ENCODE measurements around the gene GPC3. TPM values are rescaled to one million over a fixed set of nuclear protein-coding genes. Genes with fewer than 3 reads are reported as not detected.
"Not testable (repeated sequence)": the region's sequence is repeated elsewhere in the genome, so short reads cannot be mapped to it uniquely, and the experiment has no call there.

The GPC3 gene
- total and polyA plus RNA-seq, 3 experiments from 2014 or later: not detected

GRCh38 chrX:133720269-133720668, 265.1 kb downstream of the GPC3 start:
- H3K27ac Mint-ChIP-seq; H3K9me3 ChIP-seq (ENCODE audit: low read length); POLR2A ChIA-PET; H3K4me1 Mint-ChIP-seq; H3K4me1 ChIP-seq (ENCODE audit: insufficient read depth, low read length); H3K27ac ChIP-seq (ENCODE audit: low read depth, low read length); H3K9me3 Mint-ChIP-seq; H3K4me3 Mint-ChIP-seq; H3K4me3 ChIP-seq (ENCODE audit: low read length); DNase-seq; H3K36me3 ChIP-seq (ENCODE audit: insufficient read depth, low read length); H3K36me3 Mint-ChIP-seq; H3K27me3 ChIP-seq (ENCODE audit: insufficient read depth, low read length, poor library complexity, severe bottlenecking); H3K27me3 Mint-ChIP-seq; CTCF ChIA-PET: not testable (repeated sequence)

- no peaks in the 10 kb centered on the region for H3K36me3 ChIP-seq (ENCODE audit: insufficient read depth, low read length)
- Mint-ChIP-seq H3K36me3 (no peaks in the 10 kb centered on the region), H3K27ac (no peak overlapping the region), H3K27me3 (peaks cover 4 to 9% of the 10 kb centered on the region in 2 donors), H3K4me3 (no peak overlapping the region), H3K4me1 (no peaks in the 10 kb centered on the region), H3K9me3 (no peaks in the 10 kb centered on the region)
- no peaks in the 10 kb centered on the region for H3K4me1 ChIP-seq (ENCODE audit: insufficient read depth, low read length)
- ChIA-PET POLR2A (no interaction called here), CTCF (no interaction called here)
- no peak overlapping the region for H3K4me3 ChIP-seq (ENCODE audit: low read length)
- DNase-seq: no peak
- no peaks in the 10 kb centered on the region for H3K27me3 ChIP-seq (ENCODE audit: insufficient read depth, low read length, poor library complexity, severe bottlenecking)
- no peak overlapping the region for H3K27ac ChIP-seq (ENCODE audit: low read depth, low read length)
- H3K9me3 ChIP-seq (ENCODE audit: low read length): no peaks in the 10 kb centered on the region
Measured at GRCh38 chrX:133715715-133716114, 269.7 kb downstream of the GPC3 start.

GRCh38 chrX:133709501-133709900, 275.9 kb downstream of the GPC3 start:
- no peaks in the 10 kb centered on the region for H3K27me3 ChIP-seq (ENCODE audit: insufficient read depth, low read length, poor library complexity, severe bottlenecking)
- no peaks in the 10 kb centered on the region for H3K36me3 ChIP-seq (ENCODE audit: insufficient read depth, low read length)
- Mint-ChIP-seq H3K27me3 (peaks cover 3 to 13% of the 10 kb centered on the region in 2 donors), H3K4me1 (no peaks in the 10 kb centered on the region), H3K27ac (no peak overlapping the region), H3K36me3 (no peaks in the 10 kb centered on the region), H3K9me3 (no peaks in the 10 kb centered on the region), H3K4me3 (no peak overlapping the region)
- ChIA-PET CTCF (no interaction called here), POLR2A (no interaction called here)
- H3K4me3 ChIP-seq (ENCODE audit: low read length): no peak overlapping the region
- no peak for DNase-seq
- no peaks in the 10 kb centered on the region for H3K4me1 ChIP-seq (ENCODE audit: insufficient read depth, low read length)
- H3K27ac ChIP-seq (ENCODE audit: low read depth, low read length): no peak overlapping the region
- no peaks in the 10 kb centered on the region for H3K9me3 ChIP-seq (ENCODE audit: low read length)

GRCh38 chrX:133706890-133707289, 278.5 kb downstream of the GPC3 start:
- Mint-ChIP-seq H3K36me3 (no peaks in the 10 kb centered on the region), H3K4me1 (no peaks in the 10 kb centered on the region), H3K27ac (no peak overlapping the region), H3K9me3 (no peaks in the 10 kb centered on the region), H3K27me3 (peaks cover 0 to 26% of the 10 kb centered on the region in 2 donors), H3K4me3 (no peak overlapping the region)
- H3K27me3 ChIP-seq (ENCODE audit: insufficient read depth, low read length, poor library complexity, severe bottlenecking): no peaks in the 10 kb centered on the region
- no peak overlapping the region for H3K27ac ChIP-seq (ENCODE audit: low read depth, low read length)
- no peak for DNase-seq
- H3K4me1 ChIP-seq (ENCODE audit: insufficient read depth, low read length): no peaks in the 10 kb centered on the region
- ChIA-PET POLR2A (no interaction called here), CTCF (no interaction called here)
- no peaks in the 10 kb centered on the region for H3K9me3 ChIP-seq (ENCODE audit: low read length)
- H3K4me3 ChIP-seq (ENCODE audit: low read length): no peak overlapping the region
- H3K36me3 ChIP-seq (ENCODE audit: insufficient read depth, low read length): no peaks in the 10 kb centered on the region

- Histone ChIP-seq H3K4me1 (ENCODE audit: insufficient read depth, low read length) (no peaks in the 10 kb centered on the region), H3K36me3 (ENCODE audit: insufficient read depth, low read length) (no peaks in the 10 kb centered on the region), H3K9me3 (ENCODE audit: low read length) (no peaks in the 10 kb centered on the region), H3K27ac (ENCODE audit: low read depth, low read length) (no peak overlapping the region), H3K4me3 (ENCODE audit: low read length) (no peak overlapping the region), H3K27me3 (ENCODE audit: insufficient read depth, low read length, poor library complexity, severe bottlenecking) (no peaks in the 10 kb centered on the region)
- DNase-seq: no peak
- Mint-ChIP-seq H3K9me3 (no peaks in the 10 kb centered on the region), H3K27ac (no peak overlapping the region), H3K4me3 (no peak overlapping the region), H3K4me1 (no peaks in the 10 kb centered on the region), H3K36me3 (no peaks in the 10 kb centered on the region), H3K27me3 (peaks cover 0 to 31% of the 10 kb centered on the region in 2 donors)
- ChIA-PET CTCF (no interaction called here), POLR2A (no interaction called here)
Measured at GRCh38 chrX:133702230-133702629, 283.2 kb downstream of the GPC3 start.

GRCh38 chrX:133699023-133699728, 286.2 kb downstream of the GPC3 start:
- no peak overlapping the region for H3K4me3 ChIP-seq (ENCODE audit: low read length)
- Mint-ChIP-seq H3K4me3 (no peak overlapping the region), H3K27me3 (peaks cover 0 to 22% of the 10 kb centered on the region in 2 donors), H3K27ac (no peak overlapping the region), H3K36me3 (no peaks in the 10 kb centered on the region), H3K9me3 (no peaks in the 10 kb centered on the region), H3K4me1 (no peaks in the 10 kb centered on the region)
- H3K27ac ChIP-seq (ENCODE audit: low read depth, low read length): no peak overlapping the region
- H3K9me3 ChIP-seq (ENCODE audit: low read length): no peaks in the 10 kb centered on the region
- no peaks in the 10 kb centered on the region for H3K27me3 ChIP-seq (ENCODE audit: insufficient read depth, low read length, poor library complexity, severe bottlenecking)
- no peak for DNase-seq
- ChIA-PET POLR2A (no interaction called here), CTCF (no interaction called here)
- no peaks in the 10 kb centered on the region for H3K36me3 ChIP-seq (ENCODE audit: insufficient read depth, low read length)
- H3K4me1 ChIP-seq (ENCODE audit: insufficient read depth, low read length): no peaks in the 10 kb centered on the region

GRCh38 chrX:133698298-133698697, 287.1 kb downstream of the GPC3 start:
- H3K36me3 Mint-ChIP-seq: no peaks in the 10 kb centered on the region
- no peak overlapping the region for H3K4me3 ChIP-seq (ENCODE audit: low read length)
- H3K4me1 ChIP-seq (ENCODE audit: insufficient read depth, low read length): no peaks in the 10 kb centered on the region
- no peak overlapping the region for H3K27ac Mint-ChIP-seq
- no peak for DNase-seq
- H3K4me1 Mint-ChIP-seq: no peaks in the 10 kb centered on the region
- ChIA-PET POLR2A (no interaction called here), CTCF (no interaction called here)
- no peaks in the 10 kb centered on the region for H3K9me3 ChIP-seq (ENCODE audit: low read length)
- H3K27ac ChIP-seq (ENCODE audit: low read depth, low read length): no peak overlapping the region
- no peaks in the 10 kb centered on the region for H3K36me3 ChIP-seq (ENCODE audit: insufficient read depth, low read length)
- no peak overlapping the region for H3K4me3 Mint-ChIP-seq
- H3K27me3 ChIP-seq (ENCODE audit: insufficient read depth, low read length, poor library complexity, severe bottlenecking): no peaks in the 10 kb centered on the region
- H3K27me3 Mint-ChIP-seq: peaks cover 0 to 18% of the 10 kb centered on the region in 2 donors
- H3K9me3 Mint-ChIP-seq: no peaks in the 10 kb centered on the region

GRCh38 chrX:133697656-133698055, 287.7 kb downstream of the GPC3 start:
- Mint-ChIP-seq H3K4me3 (no peak overlapping the region), H3K4me1 (no peaks in the 10 kb centered on the region), H3K27me3 (peaks cover 0 to 17% of the 10 kb centered on the region in 2 donors), H3K36me3 (no peaks in the 10 kb centered on the region), H3K27ac (no peak overlapping the region), H3K9me3 (no peaks in the 10 kb centered on the region)
- H3K9me3 ChIP-seq (ENCODE audit: low read length): no peaks in the 10 kb centered on the region
- POLR2A ChIA-PET: no interaction called here
- H3K4me1 ChIP-seq (ENCODE audit: insufficient read depth, low read length): no peaks in the 10 kb centered on the region
- H3K36me3 ChIP-seq (ENCODE audit: insufficient read depth, low read length): no peaks in the 10 kb centered on the region
- H3K4me3 ChIP-seq (ENCODE audit: low read length): no peak overlapping the region
- no peaks in the 10 kb centered on the region for H3K27me3 ChIP-seq (ENCODE audit: insufficient read depth, low read length, poor library complexity, severe bottlenecking)
- no peak overlapping the region for H3K27ac ChIP-seq (ENCODE audit: low read depth, low read length)
- no peak for DNase-seq
- CTCF ChIA-PET: no interaction called here
